WTC11 (cell line): ENCODE measurements around the gene ECE1.

ENCODE experiments used
- CTCF ChIP-seq: fragments of 200-600 bp; IDR thresholded peaks from 2 replicates; pipeline ENCODE4 v1.8.0; 2022; ENCODE audit warnings: antibody characterized with exemption
- E2F1 ChIP-seq: sonication (generic); formaldehyde crosslinking; IDR thresholded peaks from 2 replicates; pipeline ENCODE4 v1.8.0; 2022; ENCODE audit warnings: mild to moderate bottlenecking, missing genetic modification reagents
- FOXJ3 ChIP-seq: sonication (generic); formaldehyde crosslinking; IDR thresholded peaks from 2 replicates; pipeline ENCODE4 v1.9.0; 2021; ENCODE audit warnings: missing genetic modification reagents, mild to moderate bottlenecking, borderline replicate concordance
- JUN ChIP-seq: sonication (generic); formaldehyde crosslinking; IDR thresholded peaks from 2 replicates; pipeline ENCODE4 v1.8.0; 2023; ENCODE audit warnings: mild to moderate bottlenecking, missing genetic modification reagents
- MLX ChIP-seq: sonication (generic); formaldehyde crosslinking; IDR thresholded peaks from 2 replicates; pipeline ENCODE4 v1.8.1; 2023; ENCODE audit warnings: mild to moderate bottlenecking, missing genetic modification reagents, moderate library complexity
- NFE2L1 ChIP-seq: sonication (generic); formaldehyde crosslinking; IDR thresholded peaks from 2 replicates; pipeline ENCODE4 v1.8.1; 2023; ENCODE audit warnings: missing genetic modification reagents
- TEAD1 ChIP-seq: sonication (generic); formaldehyde crosslinking; IDR thresholded peaks from 2 replicates; pipeline ENCODE4 v1.8.0; 2022; ENCODE audit warnings: mild to moderate bottlenecking, missing genetic modification reagents
- USF2 ChIP-seq: sonication (generic); formaldehyde crosslinking; IDR thresholded peaks from 2 replicates; pipeline ENCODE4 v1.8.1; 2023; ENCODE audit warnings: mild to moderate bottlenecking, missing genetic modification reagents, moderate library complexity

- TF ChIP-seq USF2 (CRISPR knock-in tag) (no peak), CTCF (no peak), NFE2L1 (CRISPR knock-in tag) (no peak), MLX (no peak), E2F1 (CRISPR knock-in tag) (no peak), TEAD1 (CRISPR knock-in tag) (no peak), JUN (CRISPR knock-in tag) (no peak), FOXJ3 (CRISPR knock-in tag) (no peak)
Observed at GRCh38 chr1:21291964-21292363, 1.7 kb upstream of the ECE1 start.
